Mesenchymal stem cell (in vitro differentiated cells and primary cell): ENCODE measurements around the gene KSR1.

Experiments
- DNase-seq: peaks from one replicate; pipeline ENCODE4 v3.0.0-alpha.2; 2013
- H2AFZ ChIP-seq: one replicate; pipeline ENCODE4 v1.6.1; 2013; ENCODE audit warnings: low read depth, mild to moderate bottlenecking, control low read depth, inconsistent platforms, low read length, moderate library complexity
- H2AK5ac ChIP-seq: 2 replicates; pipeline ENCODE4 v1.6.1; 2013; ENCODE audit warnings: low read length, moderate library complexity, mild to moderate bottlenecking, inconsistent platforms; ENCODE audit not compliant: severe bottlenecking
- H2BK120ac ChIP-seq: one replicate; pipeline ENCODE4 v1.6.1; 2013; ENCODE audit warnings: low read depth, mild to moderate bottlenecking, inconsistent platforms, low read length, moderate library complexity
- H2BK12ac ChIP-seq, 2 experiments: one replicate each; pipeline ENCODE4 v1.6.1; 2013; ENCODE audit warnings: inconsistent platforms in 2 of 2, low read length in 2 of 2, mild to moderate bottlenecking in 2 of 2, moderate library complexity in 2 of 2, control low read depth in 1 of 2
- H2BK15ac ChIP-seq: one replicate; pipeline ENCODE4 v1.6.1; 2013; ENCODE audit warnings: mild to moderate bottlenecking, low read depth, inconsistent platforms; ENCODE audit not compliant: poor library complexity, severe bottlenecking
- H2BK5ac ChIP-seq: 2 replicates; pipeline ENCODE4 v1.6.1; 2013; ENCODE audit warnings: low read depth, mild to moderate bottlenecking, low read length, control low read depth, inconsistent platforms; ENCODE audit not compliant: poor library complexity, severe bottlenecking
- H3K14ac ChIP-seq, 2 experiments: one replicate each; pipeline ENCODE4 v1.6.1; 2013; ENCODE audit warnings: inconsistent platforms in 2 of 2, low read length in 2 of 2, control low read depth in 1 of 2, mild to moderate bottlenecking in 1 of 2, moderate library complexity in 1 of 2
- H3K18ac ChIP-seq, 2 experiments: one replicate each; pipeline ENCODE4 v1.6.1; 2013; ENCODE audit warnings: inconsistent platforms in 2 of 2, low read length in 2 of 2, control low read depth in 1 of 2, low read depth in 1 of 2, mild to moderate bottlenecking in 1 of 2
- H3K23ac ChIP-seq, 2 experiments: one replicate each; pipeline ENCODE4 v1.6.1; 2013; ENCODE audit warnings: inconsistent platforms in 2 of 2, low read length in 2 of 2, mild to moderate bottlenecking in 2 of 2, moderate library complexity in 2 of 2, control low read depth in 1 of 2
- H3K27ac ChIP-seq: 2 replicates; pipeline ENCODE4 v1.5.1; 2013; ENCODE audit warnings: mild to moderate bottlenecking, moderate library complexity, low read length, control low read depth, inconsistent platforms; ENCODE audit not compliant: poor library complexity, severe bottlenecking
- H3K27me3 ChIP-seq, 2 experiments: 2 replicates each; pipeline versions ENCODE4 v1.6.1 to v1.7.0; 2013; ENCODE audit warnings: low read length in 2 of 2, mild to moderate bottlenecking in 2 of 2, moderate library complexity in 2 of 2, control low read depth in 1 of 2, inconsistent platforms in 1 of 2; ENCODE audit not compliant: control insufficient read depth in 1 of 2, insufficient read depth in 1 of 2
- H3K36me3 ChIP-seq, 2 experiments: 2 replicates each; pipeline versions ENCODE4 v1.6.1 to v1.7.0; 2013; ENCODE audit warnings: low read length in 2 of 2, control low read depth in 1 of 2, inconsistent platforms in 1 of 2, low read depth in 1 of 2, mild to moderate bottlenecking in 1 of 2; ENCODE audit not compliant: insufficient read depth in 2 of 2, control insufficient read depth in 1 of 2
- H3K4ac ChIP-seq, 2 experiments: one replicate each; pipeline ENCODE4 v1.6.1; 2013; ENCODE audit warnings: inconsistent platforms in 2 of 2, low read length in 2 of 2, mild to moderate bottlenecking in 2 of 2, moderate library complexity in 2 of 2, control low read depth in 1 of 2, low read depth in 1 of 2
- H3K4me1 ChIP-seq: 2 replicates; pipeline ENCODE4 v1.6.1; 2013; ENCODE audit warnings: low read depth, low read length, control low read depth; ENCODE audit not compliant: control insufficient read depth, insufficient read depth
- H3K4me2 ChIP-seq: 2 replicates; pipeline ENCODE4 v1.6.1; 2013; ENCODE audit warnings: low read length, mild to moderate bottlenecking, inconsistent platforms; ENCODE audit not compliant: poor library complexity, severe bottlenecking
- H3K4me3 ChIP-seq, 2 experiments: 2 replicates each; pipeline versions ENCODE4 v1.5.1 to v1.7.0; 2013; ENCODE audit warnings: low read length in 2 of 2, mild to moderate bottlenecking in 2 of 2, control low read depth in 1 of 2, low read depth in 1 of 2; ENCODE audit not compliant: insufficient read depth in 1 of 2
- H3K79me1 ChIP-seq: replicated peaks from 2 replicates; pipeline ENCODE4 v1.6.1; 2013; ENCODE audit warnings: mild to moderate bottlenecking, control low read depth, low read length, inconsistent platforms; ENCODE audit not compliant: poor library complexity, severe bottlenecking
- H3K9ac ChIP-seq: 2 replicates; pipeline ENCODE4 v1.7.0; 2013; ENCODE audit warnings: mild to moderate bottlenecking, low read length, moderate library complexity
- H3K9me3 ChIP-seq: 2 replicates; pipeline ENCODE4 v1.7.0; 2013; ENCODE audit warnings: mild to moderate bottlenecking, low read length; ENCODE audit not compliant: control insufficient read depth
- H4K8ac ChIP-seq: one replicate; pipeline ENCODE4 v1.6.1; 2013; ENCODE audit warnings: inconsistent platforms, mild to moderate bottlenecking, low read length, moderate library complexity
- H4K91ac ChIP-seq: one replicate; pipeline ENCODE4 v1.6.1; 2013; ENCODE audit warnings: mild to moderate bottlenecking, low read length, inconsistent platforms
- WGBS: methylation state at CpG from one replicate; pipeline ENCODE4 v1.1.7; 2013; ENCODE audit warnings: mixed read lengths; 5-methylcytosine and 5-hydroxymethylcytosine counted together

KSR1 gene

DNA sequence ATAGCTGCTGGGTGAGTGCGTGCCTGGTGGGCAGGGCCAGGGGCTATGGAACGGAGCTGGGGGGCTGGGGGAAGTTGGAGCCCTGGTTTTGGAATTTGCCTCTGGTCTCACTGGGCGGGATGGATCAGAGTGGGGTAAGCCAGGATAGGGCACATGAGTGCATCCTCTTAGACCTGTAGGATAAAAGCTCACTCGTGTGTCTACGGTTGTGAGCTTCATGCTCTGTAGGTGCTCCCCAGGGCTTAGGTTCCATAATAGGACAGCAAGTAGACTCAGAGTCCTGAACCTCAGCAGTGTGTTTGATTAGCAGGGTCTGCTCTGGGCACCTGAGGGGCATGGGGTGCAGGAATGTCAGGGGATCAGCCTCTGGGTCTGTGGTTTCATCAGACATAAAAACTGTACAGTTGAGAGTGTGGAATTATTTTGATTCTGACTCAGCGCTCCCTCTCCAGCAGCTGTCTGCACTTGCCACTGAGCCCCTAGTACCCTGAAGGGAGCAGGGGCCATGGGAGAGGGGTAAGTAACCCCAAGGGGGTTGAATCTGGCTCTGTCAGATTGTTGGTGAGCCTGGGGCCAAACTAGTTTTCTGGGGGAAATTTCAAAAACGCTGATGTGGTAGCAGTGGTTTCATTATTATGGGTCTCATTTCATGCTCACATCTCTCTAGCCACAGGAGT lies 90.5 kb downstream of the KSR1 start:
- no peak overlapping the region for H3K4me3 ChIP-seq
- 93% methylated on average over 7 of the region's 7 CpGs for WGBS

DNA sequence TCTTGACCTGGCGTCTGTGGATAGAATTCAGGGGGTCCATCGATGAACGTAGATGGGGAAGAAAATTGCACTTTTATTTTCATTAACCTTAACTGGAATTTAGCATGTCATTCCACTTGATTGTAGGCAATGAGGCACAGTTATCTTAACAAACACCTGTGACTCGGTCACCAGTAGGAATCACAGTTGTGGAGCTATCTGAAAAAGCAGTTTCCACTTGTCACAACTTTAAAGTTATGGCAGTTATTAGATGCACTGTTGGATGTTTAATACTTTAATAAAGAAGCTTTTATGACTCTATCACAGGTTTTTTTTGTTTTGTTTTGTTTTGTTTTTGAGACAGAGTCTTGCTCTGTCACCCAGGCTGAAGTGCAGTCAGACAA lies 91.0 kb downstream of the KSR1 start:
- Histone ChIP-seq H4K8ac (no peak overlapping the region), H3K4me2 (peak overlapping the region; percentile 45), H2BK5ac (no peak overlapping the region), H3K79me1 (peaks cover 32% of the 10 kb centered on the region), H3K27ac (peak overlapping the region; percentile 45), H3K4me1 (peaks cover 45% of the 10 kb centered on the region), H2AFZ (no peak overlapping the region), H2BK12ac (no peak overlapping the region), H2BK120ac (no peak overlapping the region), H3K9ac (no peak overlapping the region), H3K36me3 (peaks cover 0 to 7% of the 10 kb centered on the region in 2 experiments), H3K4ac (no peak overlapping the region), H3K4me3 (no peak overlapping the region), H3K27me3 (peaks cover 0 to 3% of the 10 kb centered on the region in 2 experiments), H3K9me3 (no peaks in the 10 kb centered on the region), H4K91ac (no peak overlapping the region), H2BK15ac (no peak overlapping the region), H3K18ac (no peak overlapping the region), H2AK5ac (peak overlapping the region; percentile 37), H3K23ac (no peak overlapping the region), H3K14ac (no peak overlapping the region)
- no peak for DNase-seq
- 100% methylated on average over 1 of the region's 4 CpGs for WGBS

More for the DNA sequence above, 90.5 kb downstream of the KSR1 start:
- peaks cover 0 to 3% of the 10 kb centered on the region in 2 experiments for H3K27me3 ChIP-seq
- H3K9ac ChIP-seq: no peak overlapping the region
- no peak overlapping the region for H3K14ac ChIP-seq
- no peak overlapping the region for H2BK12ac ChIP-seq
- no peak for DNase-seq
- H3K9me3 ChIP-seq: no peaks in the 10 kb centered on the region
- H3K4me1 ChIP-seq: peaks cover 40% of the 10 kb centered on the region
- no peak overlapping the region for H2AFZ ChIP-seq
- H3K79me1 ChIP-seq: peaks cover 31% of the 10 kb centered on the region
- H3K4ac ChIP-seq: no peak overlapping the region
- no peak overlapping the region for H4K91ac ChIP-seq
- peak overlapping the region; percentile 45 for H3K27ac ChIP-seq
- H3K4me2 ChIP-seq: peak overlapping the region; percentile 45
- H3K23ac ChIP-seq: no peak overlapping the region
- H3K18ac ChIP-seq: peak overlapping the region in 1 of 2 experiments; percentile 26
- H2AK5ac ChIP-seq: peak overlapping the region; percentile 40
- no peak overlapping the region for H4K8ac ChIP-seq
- H2BK15ac ChIP-seq: no peak overlapping the region
- no peak overlapping the region for H2BK120ac ChIP-seq
- H2BK5ac ChIP-seq: peak overlapping the region; percentile 59
- H3K36me3 ChIP-seq: peaks cover 0 to 5% of the 10 kb centered on the region in 2 experiments

DNA sequence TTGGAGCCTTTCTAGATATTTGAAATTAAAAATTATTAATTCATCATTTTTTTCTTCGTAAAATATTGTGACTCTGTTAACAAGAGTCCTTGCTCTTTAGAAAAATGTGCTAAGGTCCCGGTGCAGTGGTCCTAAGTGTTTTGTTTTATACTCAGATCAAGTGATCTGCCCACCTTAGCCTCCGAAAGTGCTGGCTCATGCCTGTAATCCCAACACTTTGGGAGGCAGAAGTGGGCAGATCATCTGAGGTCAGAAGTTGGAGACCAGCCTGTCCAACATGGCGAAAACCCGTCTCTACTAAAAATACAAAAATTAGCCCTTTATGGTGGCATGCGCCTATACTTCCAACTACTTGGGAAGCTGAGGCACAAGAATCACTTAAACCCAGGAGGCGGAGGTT lies 92.1 kb downstream of the KSR1 start:
- 98% methylated on average over 7 of the region's 7 CpGs for WGBS

DNA sequence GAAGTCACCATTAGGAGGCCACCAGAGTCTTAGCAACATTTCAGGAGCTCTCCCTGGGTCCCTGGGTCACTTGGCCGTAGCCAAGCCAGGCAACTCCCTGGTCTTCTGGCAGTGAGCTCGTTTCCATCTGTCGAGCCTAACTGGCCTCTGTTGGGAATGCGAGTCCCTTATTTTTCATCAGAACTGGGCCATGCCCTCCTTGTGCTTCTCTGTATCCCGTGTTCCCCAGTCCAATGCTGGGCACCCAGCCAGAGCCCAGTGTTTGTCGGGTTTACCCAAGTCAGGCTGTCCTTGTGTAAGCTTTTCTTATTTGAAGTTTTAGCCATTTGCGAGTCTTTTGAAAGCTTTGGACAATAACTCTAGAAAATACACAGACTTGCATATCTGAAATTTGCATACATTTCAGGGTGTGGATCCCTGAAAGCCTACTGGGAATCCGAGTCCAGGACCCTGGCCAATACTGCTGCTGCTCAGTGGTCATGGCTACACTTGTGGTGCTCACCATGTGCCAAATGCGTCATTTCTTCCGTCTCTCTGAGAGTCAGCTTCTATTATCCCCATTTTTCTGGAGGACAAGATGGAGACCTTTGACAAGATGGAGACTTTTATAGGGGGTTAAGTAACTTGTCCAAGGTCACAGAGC lies 93.1 kb downstream of the KSR1 start:
- Histone ChIP-seq H3K27me3 (peaks cover 0 to 3% of the 10 kb centered on the region in 2 experiments), H2BK5ac (no peak overlapping the region), H3K18ac (no peak overlapping the region), H3K27ac (no peak overlapping the region), H3K4me3 (peak overlapping the region in 1 of 2 experiments; percentile 12), H3K14ac (no peak overlapping the region), H3K9me3 (no peaks in the 10 kb centered on the region), H3K9ac (no peak overlapping the region), H3K36me3 (peaks cover 0 to 4% of the 10 kb centered on the region in 2 experiments), H2BK120ac (no peak overlapping the region), H4K91ac (no peak overlapping the region), H3K4ac (no peak overlapping the region), H2BK12ac (peak overlapping the region in 1 of 2 experiments; percentile 34), H4K8ac (no peak overlapping the region), H3K79me1 (peaks cover 21% of the 10 kb centered on the region), H3K4me1 (peaks cover 55% of the 10 kb centered on the region), H2AFZ (no peak overlapping the region), H3K4me2 (no peak overlapping the region), H3K23ac (no peak overlapping the region), H2AK5ac (peak overlapping the region; percentile 29), H2BK15ac (no peak overlapping the region)
- DNase-seq: no peak
- WGBS: 93% methylated on average over 10 of the region's 10 CpGs

More for the DNA sequence above, 92.1 kb downstream of the KSR1 start:
- Histone ChIP-seq H3K4me2 (no peak overlapping the region), H3K36me3 (peaks cover 0 to 4% of the 10 kb centered on the region in 2 experiments), H3K18ac (no peak overlapping the region), H3K4me3 (no peak overlapping the region), H4K91ac (no peak overlapping the region), H3K9me3 (no peaks in the 10 kb centered on the region), H2BK15ac (no peak overlapping the region), H2AK5ac (no peak overlapping the region), H3K23ac (no peak overlapping the region), H2BK12ac (no peak overlapping the region), H2BK5ac (no peak overlapping the region), H2AFZ (no peak overlapping the region), H4K8ac (no peak overlapping the region), H2BK120ac (no peak overlapping the region), H3K4me1 (peaks cover 50% of the 10 kb centered on the region), H3K9ac (no peak overlapping the region), H3K14ac (no peak overlapping the region), H3K27me3 (peaks cover 0 to 3% of the 10 kb centered on the region in 2 experiments), H3K27ac (no peak overlapping the region), H3K79me1 (peaks cover 28% of the 10 kb centered on the region), H3K4ac (no peak overlapping the region)
- no peak for DNase-seq
